Endothelial cell of umbilical vein (primary cell): ENCODE results near the gene FAAP100. TPM values are rescaled to one million over a fixed set of nuclear protein-coding genes. Genes with fewer than 3 reads are reported as not detected.

Experiments used
- BruUV-seq: library from RNA; stranded (reverse); fragments of 400-500 nt; replicated peaks from 2 replicates; lab custom pipeline; 2021; lab: Mats Ljungman, UMichigan
- CTCF ChIA-PET: fragments of 300-600, 350-600 bp; sonication (Branson Sonifier 250); formaldehyde crosslinking; loops from one replicate; lab custom pipeline; 2021; ENCODE audit warnings: antibody characterized with exemption, inconsistent platforms; lab: Charles Lee
- POLR2A ChIA-PET: fragments of 300-600, 350-600 bp; sonication (Branson Sonifier 250); formaldehyde crosslinking; loops from one replicate; lab custom pipeline; 2021; ENCODE audit warnings: antibody characterized with exemption, inconsistent platforms; lab: Charles Lee
- DNase-seq: peaks from one replicate; pipeline ENCODE4 v3.0.0-alpha.2; 2011; ENCODE audit warnings: low read depth, low spot score
- FAIRE-seq: peaks from 2 replicates; lab custom pipeline; 2011; peaks lifted over from hg19 to GRCh38; lab: Jason Lieb, UNC
- H2AFZ ChIP-seq: 2 replicates; pipeline ENCODE4 v1.6.0; 2012; ENCODE audit warnings: low read depth, low read length, control low read depth, inconsistent platforms
- H3K27ac ChIP-seq: 2 replicates; pipeline ENCODE4 v1.5.1; 2011; ENCODE audit warnings: low read depth, mild to moderate bottlenecking, control low read depth, low read length, moderate library complexity; ENCODE audit not compliant: insufficient read depth
- H3K27me3 ChIP-seq, 2 experiments: 2 replicates each; pipeline versions ENCODE4 v1.6.0 to v1.6.1; 2011; ENCODE audit warnings: low read length in 2 of 2, mixed read lengths in 1 of 2; ENCODE audit not compliant: control insufficient read depth in 2 of 2, insufficient read depth in 2 of 2
- H3K36me3 ChIP-seq, 2 experiments: 2 replicates in 1 of 2; 3 replicates in 1 of 2; pipeline ENCODE4 v1.5.1; 2011; ENCODE audit warnings: low read length in 2 of 2, mild to moderate bottlenecking in 1 of 2, moderate library complexity in 1 of 2; ENCODE audit not compliant: control insufficient read depth in 2 of 2, insufficient read depth in 2 of 2; ENCODE audit errors: extremely low read depth in 1 of 2
- H3K4me1 ChIP-seq: 3 replicates; pipeline ENCODE4 v1.5.1; 2011; ENCODE audit warnings: mild to moderate bottlenecking, low read length; ENCODE audit not compliant: control insufficient read depth, insufficient read depth; ENCODE audit errors: extremely low read depth
- H3K4me2 ChIP-seq: 2 replicates; pipeline ENCODE4 v1.6.1; 2011; ENCODE audit warnings: low read length, control low read depth, mixed read lengths; ENCODE audit not compliant: insufficient read depth
- H3K4me3 ChIP-seq, 3 experiments: fragments of 200-600 bp in 1 of 3; sonication (generic), shearing (Covaris generic) in 1 of 3; replicated peaks in 1 of 3; 2 replicates each; pipeline ENCODE4 v1.5.1; 2011 to 2016; ENCODE audit warnings: control low read depth in 3 of 3, low read length in 3 of 3, mild to moderate bottlenecking in 2 of 3, inconsistent platforms in 1 of 3, low read depth in 1 of 3, moderate library complexity in 1 of 3; ENCODE audit not compliant: insufficient read depth in 1 of 3
- H3K79me2 ChIP-seq: 2 replicates; pipeline ENCODE4 v1.6.0; 2012; ENCODE audit warnings: low read length, inconsistent platforms; ENCODE audit not compliant: control insufficient read depth, insufficient read depth
- H3K9ac ChIP-seq: replicated peaks from 2 replicates; pipeline ENCODE3; 2011; ENCODE audit warnings: low read length, control low read depth; ENCODE audit not compliant: insufficient read depth; ENCODE audit errors: extremely low read depth
- H3K9me1 ChIP-seq: replicated peaks from 3 replicates; pipeline ENCODE4 v1.6.0; 2011; ENCODE audit warnings: mild to moderate bottlenecking, low read length; ENCODE audit not compliant: control insufficient read depth, insufficient read depth; ENCODE audit errors: extremely low read depth
- H3K9me3 ChIP-seq: replicated peaks from 2 replicates; pipeline ENCODE4 v1.5.1; 2012; ENCODE audit warnings: low read length, inconsistent platforms; ENCODE audit not compliant: control insufficient read depth, insufficient read depth
- H4K20me1 ChIP-seq: replicated peaks from 2 replicates; pipeline ENCODE3; 2011; ENCODE audit warnings: mild to moderate bottlenecking, low read length; ENCODE audit not compliant: control insufficient read depth, insufficient read depth; ENCODE audit errors: extremely low read depth
- CTCF ChIP-seq, 2 donors: IDR thresholded peaks; 1 replicate in 1 of 2; 2 replicates in 1 of 2; pipeline ENCODE4 v1.5.1; 2011; ENCODE audit warnings: low read length in 2 of 2, mild to moderate bottlenecking in 2 of 2, moderate library complexity in 2 of 2, control low read depth in 1 of 2, inconsistent platforms in 1 of 2, low read depth in 1 of 2; ENCODE audit not compliant: insufficient read depth in 1 of 2; ENCODE audit errors: extremely low read depth in 1 of 2
- EZH2 ChIP-seq: IDR thresholded peaks from 2 replicates; pipeline ENCODE4 v1.6.1; 2012; ENCODE audit warnings: borderline replicate concordance, low read depth, mild to moderate bottlenecking, moderate library complexity, low read length, inconsistent platforms; ENCODE audit not compliant: severe bottlenecking
- FOS ChIP-seq: IDR thresholded peaks from 2 replicates; pipeline ENCODE4 v1.6.1; 2011; ENCODE audit warnings: mild to moderate bottlenecking, low read length, moderate library complexity, borderline replicate concordance; ENCODE audit not compliant: insufficient read depth
- GATA2 ChIP-seq: IDR thresholded peaks from 2 replicates; pipeline ENCODE4 v1.7.0; 2011; ENCODE audit warnings: low read depth, mild to moderate bottlenecking, moderate library complexity, mixed read lengths, low read length; ENCODE audit not compliant: insufficient read length, insufficient read depth
- JUN ChIP-seq: IDR thresholded peaks from 2 replicates; pipeline ENCODE4 v1.6.1; 2011; ENCODE audit warnings: borderline replicate concordance, low read depth; ENCODE audit not compliant: insufficient read length, insufficient read depth
- MAX ChIP-seq: IDR thresholded peaks from 2 replicates; pipeline ENCODE4 v1.6.1; 2011; ENCODE audit not compliant: insufficient read depth, insufficient read length
- MYC ChIP-seq: IDR thresholded peaks from one replicate; pipeline ENCODE4 v1.6.1; 2011; ENCODE audit warnings: mild to moderate bottlenecking, low read depth, low read length
- POLR2A ChIP-seq: IDR thresholded peaks from 2 replicates; pipeline ENCODE4 v1.6.1; 2012; ENCODE audit warnings: low read depth, mild to moderate bottlenecking, control low read depth, low read length
- POLR2AphosphoS5 ChIP-seq: IDR thresholded peaks from 2 replicates; pipeline ENCODE4 v1.6.1; 2012; ENCODE audit warnings: low read depth, mild to moderate bottlenecking, control low read depth, low read length, moderate library complexity; ENCODE audit not compliant: insufficient read depth
- dilution Hi-C: fragments of 300-500 bp; cut with MboI; formaldehyde crosslinking; loops from one replicate; pipeline ENCODE4 v1.15.0; 2019; ENCODE audit warnings: low sequenced_read_pairs; ENCODE audit not compliant: extremely low pct_ligation_motif_present
- intact Hi-C: fragments of 100-400 bp; cut with micrococcal nuclease; formaldehyde crosslinking; loops from one replicate; pipeline ENCODE4 v1.10.0; 2022
- polyA plus RNA-seq, 4 experiments: library from polyadenylated mRNA; depleted of rRNA in 3 of 4; stranded (reverse) in 3 of 4; unstranded in 1 of 4; fragments of >200 nt; gene quantifications; 2 replicates each; pipeline versions ENCODE4 v1.2.1 to v1.2.3, GENCODE V29; 2011 to 2012; ENCODE audit warnings: missing spikeins in 1 of 4
- total RNA-seq: library from RNA; stranded (reverse); gene quantifications from 2 replicates; pipeline ENCODE4 v1.2.3, GENCODE V29; 2021

The FAAP100 gene
- total and polyA plus RNA-seq, 2 donors (not counting 3 experiments of a cell fraction or from before 2014, with no cell fraction given) = 35.4 to 54.3 TPM

- no TSS peak for BruUV-seq
- H3K36me3 ChIP-seq = no peaks in the 10 kb centered on the region
- dilution Hi-C loops (no loop called here), intact Hi-C loops (no loop called here)
- ChIA-PET POLR2A (interaction anchor here (1.1 kb wide), 1 partner anchor 16 kb away, joined by 7 read pairs; no protein-coding TSS in a partner anchor), CTCF (interaction anchor here (1.3 kb wide), 1 partner anchor 8 kb away, joined by 3 read pairs; no protein-coding TSS in a partner anchor)
- no peaks in the 10 kb centered on the region for H3K9me3 ChIP-seq
- no peak overlapping the region for H3K27ac ChIP-seq
- DNase-seq = no peak
- no peaks in the 10 kb centered on the region for H3K79me2 ChIP-seq
- no peak overlapping the region for H2AFZ ChIP-seq
- no peak overlapping the region for H3K4me3 ChIP-seq
- no peaks in the 10 kb centered on the region for H3K9me1 ChIP-seq
- no peak overlapping the region for H3K9ac ChIP-seq
- no peak for FAIRE-seq
- H3K4me1 ChIP-seq = peaks cover 7% of the 10 kb centered on the region
- TF ChIP-seq POLR2AphosphoS5 (no peak), MYC (no peak), CTCF (IDR thresholded peaks at IDR 0.05; ENCODE audit: extremely low read depth in 1 of 2, insufficient read depth in 1 of 2, low read depth in 1 of 2, low read length in 2 of 2) (no peak), GATA2 (no peak), FOS (no peak), EZH2 (no peak), MAX (no peak), POLR2A (no peak), JUN (no peak)
- H3K27me3 ChIP-seq = peaks cover 6 to 12% of the 10 kb centered on the region in 2 experiments
- no peaks in the 10 kb centered on the region for H4K20me1 ChIP-seq
- no peak overlapping the region for H3K4me2 ChIP-seq
Observed at GRCh38 chr17:81491181-81491581, 61.0 kb downstream of the FAAP100 start.
